Duodenal mucosa (tissue), 2 donors: Measurements from ENCODE around the gene PTPRN2.

Experiments used
- H3K27ac ChIP-seq: one replicate; pipeline ENCODE4 v1.7.0; 2013; ENCODE audit warnings: low read depth, low read length
- H3K27me3 ChIP-seq, 2 donors: one replicate each; pipeline ENCODE4 v1.7.0; 2013; ENCODE audit warnings: low read length in 2 of 2, control low read depth in 1 of 2; ENCODE audit not compliant: insufficient read depth in 2 of 2, control insufficient read depth in 1 of 2
- H3K36me3 ChIP-seq, 2 donors: one replicate each; pipeline ENCODE4 v1.7.0; 2013; ENCODE audit warnings: low read length in 2 of 2, control low read depth in 1 of 2; ENCODE audit not compliant: insufficient read depth in 2 of 2, control insufficient read depth in 1 of 2
- H3K4me1 ChIP-seq, 2 donors: one replicate each; pipeline ENCODE4 v1.7.0; 2013; ENCODE audit warnings: low read length in 2 of 2, control low read depth in 1 of 2; ENCODE audit not compliant: insufficient read depth in 2 of 2, control insufficient read depth in 1 of 2
- H3K4me3 ChIP-seq, 2 donors: one replicate each; pipeline ENCODE4 v1.7.0; 2013; ENCODE audit warnings: low read length in 2 of 2, low read depth in 1 of 2
- H3K9ac ChIP-seq, 2 donors: one replicate each; pipeline ENCODE4 v1.7.0; 2013; ENCODE audit warnings: low read length in 2 of 2, low read depth in 1 of 2
- H3K9me3 ChIP-seq, 2 donors: one replicate each; pipeline ENCODE4 v1.7.0; 2013; ENCODE audit warnings: low read length in 2 of 2, control low read depth in 1 of 2; ENCODE audit not compliant: control insufficient read depth in 1 of 2

The PTPRN2 gene

DNA sequence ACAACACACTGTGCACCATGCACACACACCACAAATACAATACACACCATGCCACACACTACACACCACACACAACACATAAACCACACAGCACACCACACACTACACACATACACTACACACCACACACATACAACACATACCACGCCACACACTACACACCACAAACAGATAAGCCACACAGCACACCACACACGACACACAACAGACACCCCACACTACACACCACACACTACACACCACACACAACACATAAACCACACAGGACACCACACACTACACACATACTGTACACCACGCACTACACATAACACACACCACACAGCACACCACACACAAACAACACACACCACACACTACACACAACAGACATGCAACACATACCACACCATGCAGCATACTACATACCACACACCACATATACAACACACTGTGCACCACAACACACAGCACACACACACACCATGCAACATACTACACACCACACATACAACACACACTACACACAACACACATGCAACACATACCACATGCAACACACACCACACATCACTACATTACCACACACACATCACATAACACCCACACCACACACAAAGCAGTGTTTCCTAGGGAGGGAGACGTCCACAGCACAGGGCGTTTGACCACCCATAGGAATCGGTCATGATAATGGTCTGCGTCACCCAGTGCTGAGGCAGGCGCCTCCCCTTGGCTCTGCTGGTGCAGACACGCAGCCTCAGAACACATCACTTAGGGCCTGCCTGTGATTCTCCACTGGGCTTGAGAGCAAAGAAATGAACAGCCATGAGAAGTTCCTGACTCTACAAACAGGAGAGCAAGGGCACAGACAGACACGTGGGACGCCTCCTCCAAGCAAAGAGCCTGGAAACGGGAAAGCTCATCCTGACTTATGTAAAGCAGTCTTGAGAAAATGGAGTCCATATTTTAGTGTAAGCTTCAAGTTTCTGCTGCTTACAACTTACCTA is 458.3 kb downstream of the PTPRN2 start:
- Histone ChIP-seq H3K27me3 (peaks cover 0 to 2% of the 10 kb centered on the region in 2 donors), H3K9me3 (peaks cover 11 to 32% of the 10 kb centered on the region in 2 donors), H3K4me1 (no peaks in the 10 kb centered on the region), H3K9ac (no peak overlapping the region), H3K36me3 (no peaks in the 10 kb centered on the region), H3K4me3 (no peak overlapping the region), H3K27ac (no peak overlapping the region)

DNA sequence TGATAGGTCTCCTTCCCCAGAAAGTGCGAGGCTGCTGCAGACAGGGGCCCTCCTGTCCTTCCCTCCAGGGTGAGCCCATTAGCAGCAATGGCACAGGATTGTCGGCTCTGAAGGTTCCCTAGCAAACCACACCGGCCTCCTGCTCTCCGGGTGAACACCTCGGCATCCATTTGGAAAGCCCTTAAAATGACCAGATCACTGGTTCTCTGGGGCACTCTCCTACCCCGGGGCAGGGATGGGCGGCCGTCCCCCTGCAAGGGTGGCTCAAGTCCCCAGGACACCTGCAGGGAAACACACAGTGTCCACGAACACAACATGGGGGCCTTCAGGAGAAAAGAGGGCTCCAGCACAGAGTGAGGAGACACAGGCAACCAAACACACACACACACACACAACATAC is 459.1 kb downstream of the PTPRN2 start:
- no peak overlapping the region for H3K4me3 ChIP-seq
- H3K27me3 ChIP-seq = peaks cover 0 to 2% of the 10 kb centered on the region in 2 donors
- H3K36me3 ChIP-seq = no peaks in the 10 kb centered on the region
- no peaks in the 10 kb centered on the region for H3K4me1 ChIP-seq
- H3K9me3 ChIP-seq = peaks cover 11 to 32% of the 10 kb centered on the region in 2 donors
- no peak overlapping the region for H3K27ac ChIP-seq
- H3K9ac ChIP-seq = no peak overlapping the region

DNA sequence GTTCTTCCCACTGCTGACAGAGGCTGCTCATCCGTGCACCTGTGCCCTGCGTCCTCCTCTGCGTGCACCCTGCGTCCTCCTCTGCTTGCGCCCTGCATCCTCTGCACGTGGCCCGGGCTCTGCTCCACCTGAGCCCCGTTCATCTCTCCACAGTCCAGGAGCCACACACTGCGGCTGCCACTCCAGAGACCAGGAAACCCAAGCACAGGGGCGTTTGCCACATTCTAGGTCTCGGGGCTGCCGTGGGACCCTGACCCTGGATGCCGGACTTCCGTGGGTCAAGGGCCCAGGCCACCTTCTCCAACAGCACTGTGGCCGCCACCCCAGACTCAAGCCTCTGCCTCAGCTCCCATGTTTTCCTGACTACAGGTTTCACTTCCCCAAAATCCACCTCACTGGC is 460.4 kb downstream of the PTPRN2 start:
- Histone ChIP-seq H3K4me3 (no peak overlapping the region), H3K27ac (no peak overlapping the region), H3K27me3 (peaks cover 0 to 2% of the 10 kb centered on the region in 2 donors), H3K4me1 (no peaks in the 10 kb centered on the region), H3K9me3 (peaks cover 11 to 31% of the 10 kb centered on the region in 2 donors), H3K9ac (no peak overlapping the region), H3K36me3 (no peaks in the 10 kb centered on the region)

DNA sequence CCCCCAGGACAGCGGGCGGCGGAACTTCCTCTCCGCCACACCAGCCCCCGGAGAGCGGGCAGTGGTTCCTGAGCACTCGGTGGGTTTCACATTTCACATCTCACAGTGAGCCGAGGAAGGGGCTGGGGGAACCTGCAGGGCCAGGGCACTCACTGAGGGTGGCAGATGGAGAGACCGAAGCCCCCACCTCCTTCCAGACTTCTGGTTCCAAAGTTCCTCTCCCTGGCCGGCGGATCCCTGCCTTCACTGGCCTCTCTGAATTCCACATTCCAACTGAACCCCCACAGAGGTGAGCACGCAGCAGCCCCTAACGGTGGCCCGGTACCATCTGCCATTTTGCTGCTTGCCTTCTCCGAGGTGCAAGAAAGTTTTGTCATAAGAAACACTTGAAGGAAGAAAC is 461.0 kb downstream of the PTPRN2 start:
- Histone ChIP-seq H3K27me3 (peaks cover 0 to 2% of the 10 kb centered on the region in 2 donors), H3K27ac (no peak overlapping the region), H3K9ac (no peak overlapping the region), H3K9me3 (peaks cover 11 to 25% of the 10 kb centered on the region in 2 donors), H3K4me3 (no peak overlapping the region), H3K4me1 (no peaks in the 10 kb centered on the region), H3K36me3 (no peaks in the 10 kb centered on the region)

DNA sequence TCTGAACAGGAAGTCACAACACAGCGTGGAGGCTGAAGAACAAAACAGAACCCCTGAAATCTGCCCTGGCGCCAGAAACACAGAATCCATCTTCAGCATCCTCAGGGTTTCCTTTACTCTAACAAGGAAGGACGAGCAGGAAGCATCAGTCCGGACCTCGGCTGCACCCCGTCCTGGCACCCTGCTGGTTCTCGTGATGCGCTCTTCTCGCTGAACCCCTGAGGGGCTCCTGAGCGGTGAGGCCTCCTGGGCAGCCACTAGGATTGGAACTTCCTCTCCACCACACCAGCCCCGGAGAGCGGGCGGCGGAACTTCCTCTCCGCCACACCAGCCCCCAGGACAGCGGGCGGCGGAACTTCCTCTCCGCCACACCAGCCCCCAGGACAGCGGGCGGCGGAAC is 461.9 kb downstream of the PTPRN2 start:
- H3K27ac ChIP-seq = no peak overlapping the region
- peaks cover 8 to 17% of the 10 kb centered on the region in 2 donors for H3K9me3 ChIP-seq
- no peak overlapping the region for H3K4me3 ChIP-seq
- H3K4me1 ChIP-seq = no peaks in the 10 kb centered on the region
- H3K27me3 ChIP-seq = peaks cover 0 to 2% of the 10 kb centered on the region in 2 donors
- H3K9ac ChIP-seq = no peak overlapping the region
- no peaks in the 10 kb centered on the region for H3K36me3 ChIP-seq

DNA sequence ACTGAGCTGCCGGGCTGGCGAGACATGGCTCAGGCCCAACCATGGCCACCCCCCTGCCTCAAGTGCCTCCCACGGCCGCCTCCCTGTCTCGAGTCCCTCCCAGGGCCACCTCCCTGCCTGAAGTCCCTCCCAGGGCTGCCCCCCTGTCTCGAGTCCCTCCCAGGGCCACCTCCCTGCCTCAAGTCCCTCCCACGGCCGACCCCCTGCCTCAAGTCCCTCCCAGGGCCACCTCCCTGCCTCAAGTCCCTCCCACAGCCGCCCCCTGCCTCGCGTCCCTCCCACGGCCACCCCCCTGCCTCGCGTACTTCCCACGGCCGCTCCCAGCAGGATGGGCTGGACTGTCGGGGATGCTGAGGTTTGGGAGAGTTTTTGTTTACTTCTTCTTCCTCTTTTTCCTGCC is 462.5 kb downstream of the PTPRN2 start:
- no peaks in the 10 kb centered on the region for H3K36me3 ChIP-seq
- H3K27ac ChIP-seq = no peak overlapping the region
- H3K9me3 ChIP-seq = peaks cover 7 to 12% of the 10 kb centered on the region in 2 donors

DNA sequence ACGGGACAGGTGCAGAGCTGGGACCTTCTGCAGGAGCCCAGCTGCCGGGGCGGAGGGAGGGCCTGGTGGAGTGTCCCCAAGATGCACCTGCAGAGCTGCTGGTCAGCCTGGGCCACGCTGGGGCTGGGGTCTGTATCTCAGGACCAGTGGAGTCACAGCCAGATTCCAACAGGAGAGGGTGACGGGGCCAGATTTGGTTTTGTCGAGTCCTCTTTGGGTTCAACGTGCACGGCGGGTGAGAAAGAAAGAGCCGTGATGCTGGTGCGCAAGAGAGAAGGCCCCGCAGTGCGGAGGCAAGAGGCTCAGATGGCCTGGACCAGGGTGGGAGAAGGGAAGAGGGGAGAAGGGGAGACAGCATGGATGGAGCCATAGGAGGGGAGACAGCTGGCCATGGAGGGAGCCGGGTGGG is 462.9 kb downstream of the PTPRN2 start:
- no peak overlapping the region for H3K27ac ChIP-seq
- H3K36me3 ChIP-seq = no peaks in the 10 kb centered on the region
- peaks cover 0 to 2% of the 10 kb centered on the region in 2 donors for H3K27me3 ChIP-seq
- H3K4me1 ChIP-seq = no peaks in the 10 kb centered on the region
- peaks cover 7 to 12% of the 10 kb centered on the region in 2 donors for H3K9me3 ChIP-seq
- no peak overlapping the region for H3K9ac ChIP-seq
- H3K4me3 ChIP-seq = no peak overlapping the region

More for the DNA sequence above, 462.5 kb downstream of the PTPRN2 start:
- Histone ChIP-seq H3K9ac (no peak overlapping the region), H3K27me3 (peaks cover 0 to 2% of the 10 kb centered on the region in 2 donors), H3K4me3 (no peak overlapping the region), H3K4me1 (no peaks in the 10 kb centered on the region)

DNA sequence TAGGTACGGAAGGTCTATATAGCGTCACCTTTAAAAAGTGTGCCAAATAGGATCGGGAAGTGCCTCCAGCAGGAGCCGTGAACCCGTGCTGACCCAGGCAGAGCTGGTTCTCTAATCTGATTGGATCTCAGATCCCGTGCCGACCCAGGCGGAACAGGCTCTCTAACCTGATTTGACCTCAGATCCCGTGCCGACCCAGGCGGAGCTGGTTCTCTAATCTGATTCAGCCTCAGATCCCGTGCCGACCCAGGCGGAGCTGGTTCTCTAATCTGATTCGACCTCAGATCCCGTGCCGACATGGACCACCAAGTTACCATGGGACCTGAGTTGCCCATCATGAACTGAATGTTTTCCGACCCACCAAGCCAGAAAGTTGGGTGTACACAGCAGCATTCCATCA is 463.9 kb downstream of the PTPRN2 start:
- H3K27ac ChIP-seq = no peak overlapping the region
- no peak overlapping the region for H3K4me3 ChIP-seq
- H3K9me3 ChIP-seq = peaks cover 3 to 9% of the 10 kb centered on the region in 2 donors
- no peaks in the 10 kb centered on the region for H3K4me1 ChIP-seq
- no peak overlapping the region for H3K9ac ChIP-seq
- H3K27me3 ChIP-seq = no peaks in the 10 kb centered on the region
- no peaks in the 10 kb centered on the region for H3K36me3 ChIP-seq

DNA sequence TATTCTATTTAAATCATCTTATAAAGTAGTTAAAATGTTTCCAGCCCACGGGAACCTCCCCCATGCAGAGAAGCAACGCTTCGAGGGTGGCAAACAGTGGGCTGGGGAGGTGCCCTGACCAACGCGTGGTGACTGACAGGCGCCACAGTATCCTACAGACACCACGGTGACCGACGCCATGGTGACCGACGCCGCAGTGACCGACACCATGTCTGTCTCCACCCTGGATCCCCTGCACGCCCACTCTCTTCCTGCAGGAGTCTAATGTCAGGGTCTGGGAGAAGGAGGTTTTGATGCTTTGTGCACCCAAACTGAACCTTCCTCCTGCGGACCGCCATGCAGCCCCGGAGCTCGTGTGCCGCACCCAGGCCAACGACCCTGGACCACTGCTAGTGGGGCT is 464.4 kb downstream of the PTPRN2 start:
- Histone ChIP-seq H3K27me3 (no peaks in the 10 kb centered on the region), H3K9me3 (peaks cover 3 to 9% of the 10 kb centered on the region in 2 donors), H3K4me3 (no peak overlapping the region), H3K27ac (no peak overlapping the region), H3K36me3 (no peaks in the 10 kb centered on the region), H3K4me1 (no peaks in the 10 kb centered on the region), H3K9ac (no peak overlapping the region)

DNA sequence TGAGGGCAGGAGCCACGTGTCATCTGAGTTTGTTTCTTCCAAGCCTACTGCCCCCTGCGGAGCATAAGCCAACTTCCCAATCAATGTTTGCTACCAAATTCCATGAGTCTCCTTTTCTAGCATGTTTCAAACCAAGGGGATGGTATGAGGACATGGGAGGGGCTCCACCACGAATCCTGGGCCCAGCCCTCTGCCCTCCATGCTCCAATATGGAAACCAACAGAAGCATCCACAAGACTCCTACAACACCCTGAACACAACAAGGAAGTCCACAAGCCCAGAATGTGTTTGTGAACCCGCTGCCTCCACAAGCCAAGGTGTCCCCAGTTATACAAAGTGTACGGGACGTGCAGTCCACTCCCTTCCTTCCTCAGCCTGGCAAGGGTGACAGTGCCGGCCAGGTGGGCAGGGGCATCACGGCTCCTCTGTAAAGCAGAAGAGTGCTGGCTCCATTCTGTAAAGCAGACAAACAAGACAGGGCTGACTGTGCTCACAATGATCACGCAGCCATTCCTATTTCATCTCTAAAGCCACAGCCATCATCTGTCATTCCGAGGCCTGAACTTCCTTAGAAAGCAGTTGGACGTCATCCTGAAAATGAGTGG is 466.1 kb downstream of the PTPRN2 start:
- no peak overlapping the region for H3K9ac ChIP-seq
- peaks cover 5 to 7% of the 10 kb centered on the region in 2 donors for H3K9me3 ChIP-seq
- no peaks in the 10 kb centered on the region for H3K4me1 ChIP-seq
- no peak overlapping the region for H3K4me3 ChIP-seq
- no peaks in the 10 kb centered on the region for H3K36me3 ChIP-seq
- H3K27me3 ChIP-seq = no peaks in the 10 kb centered on the region
- H3K27ac ChIP-seq = no peak overlapping the region
